DND-41 (cell line): ENCODE results near the gene MAML3.

Experiments
- EZH2 ChIP-seq: IDR thresholded peaks from 3 replicates; pipeline ENCODE4 v1.6.1; 2012; ENCODE audit warnings: borderline replicate concordance, low read depth, mild to moderate bottlenecking, moderate library complexity, low read length, inconsistent platforms; ENCODE audit not compliant: severe bottlenecking
- TF ChIP-seq, protein P1 (sequence below): IDR thresholded peaks from 2 replicates; pipeline ENCODE4 v1.5.1; 2012; ENCODE audit warnings: borderline replicate concordance, low read length, moderate library complexity, mild to moderate bottlenecking; ENCODE audit not compliant: poor library complexity, severe bottlenecking; ENCODE audit errors: extremely low read depth

GRCh38 chr4:139710073-139710472 is 443.9 kb downstream of the MAML3 start:
- TF ChIP-seq, protein P1, sequence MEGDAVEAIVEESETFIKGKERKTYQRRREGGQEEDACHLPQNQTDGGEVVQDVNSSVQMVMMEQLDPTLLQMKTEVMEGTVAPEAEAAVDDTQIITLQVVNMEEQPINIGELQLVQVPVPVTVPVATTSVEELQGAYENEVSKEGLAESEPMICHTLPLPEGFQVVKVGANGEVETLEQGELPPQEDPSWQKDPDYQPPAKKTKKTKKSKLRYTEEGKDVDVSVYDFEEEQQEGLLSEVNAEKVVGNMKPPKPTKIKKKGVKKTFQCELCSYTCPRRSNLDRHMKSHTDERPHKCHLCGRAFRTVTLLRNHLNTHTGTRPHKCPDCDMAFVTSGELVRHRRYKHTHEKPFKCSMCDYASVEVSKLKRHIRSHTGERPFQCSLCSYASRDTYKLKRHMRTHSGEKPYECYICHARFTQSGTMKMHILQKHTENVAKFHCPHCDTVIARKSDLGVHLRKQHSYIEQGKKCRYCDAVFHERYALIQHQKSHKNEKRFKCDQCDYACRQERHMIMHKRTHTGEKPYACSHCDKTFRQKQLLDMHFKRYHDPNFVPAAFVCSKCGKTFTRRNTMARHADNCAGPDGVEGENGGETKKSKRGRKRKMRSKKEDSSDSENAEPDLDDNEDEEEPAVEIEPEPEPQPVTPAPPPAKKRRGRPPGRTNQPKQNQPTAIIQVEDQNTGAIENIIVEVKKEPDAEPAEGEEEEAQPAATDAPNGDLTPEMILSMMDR: no peak
- no peak for TF ChIP-seq EZH2
